HG03159 (cell line): ENCODE results near the gene FGF6.
"Not testable (repeated sequence)": the region's sequence is repeated elsewhere in the genome, so short reads cannot be mapped to it uniquely, and the experiment has no call there.

Source experiments
- ATAC-seq: cut with Tn5 transposase; IDR thresholded peaks from one replicate; pipeline ENCODE4 v1.9.1; 2021; ENCODE audit warnings: mild to moderate bottlenecking, moderate library complexity; ENCODE audit not compliant: unreplicated experiment

Gene FGF6

GRCh38 chr12:4421590-4422031, 24.0 kb downstream of the FGF6 start:
- no peak for ATAC-seq

GRCh38 chr12:4420138-4420670, 25.4 kb downstream of the FGF6 start:
- ATAC-seq = no peak

- no peak for ATAC-seq
These were observed 26.7 kb downstream of the FGF6 start for GRCh38 chr12:4418913-4419312.

- no peak for ATAC-seq
These were observed 27.7 kb downstream of the FGF6 start for GRCh38 chr12:4417936-4418335.

GRCh38 chr12:4417455-4417854, 28.2 kb downstream of the FGF6 start:
- no peak for ATAC-seq

- no peak for ATAC-seq
These were observed 29.3 kb downstream of the FGF6 start for GRCh38 chr12:4416276-4416675.

- no peak for ATAC-seq
These were observed 33.1 kb downstream of the FGF6 start for GRCh38 chr12:4412465-4412864.

GRCh38 chr12:4412056-4412455, 33.6 kb downstream of the FGF6 start:
- no peak for ATAC-seq

GRCh38 chr12:4407136-4407535, 38.5 kb downstream of the FGF6 start:
- ATAC-seq = no peak

- not testable (repeated sequence) for ATAC-seq
These were observed 40.6 kb downstream of the FGF6 start for GRCh38 chr12:4404877-4405637.

GRCh38 chr12:4402996-4403395, 42.6 kb downstream of the FGF6 start:
- no peak for ATAC-seq

- ATAC-seq = no peak
These were observed 44.5 kb downstream of the FGF6 start for GRCh38 chr12:4401117-4401516.

- ATAC-seq = no peak
These were observed 49.8 kb downstream of the FGF6 start for GRCh38 chr12:4395818-4396217.

GRCh38 chr12:4393211-4393610, 52.4 kb downstream of the FGF6 start:
- no peak for ATAC-seq

- ATAC-seq = no peak
These were observed 53.3 kb downstream of the FGF6 start for GRCh38 chr12:4392223-4392742.

GRCh38 chr12:4388662-4389061, 57.0 kb downstream of the FGF6 start:
- ATAC-seq = no peak

- no peak for ATAC-seq
These were observed 57.6 kb downstream of the FGF6 start for GRCh38 chr12:4388032-4388431.

- ATAC-seq = no peak
These were observed 58.0 kb downstream of the FGF6 start for GRCh38 chr12:4387607-4388006.

- no peak for ATAC-seq
These were observed 58.8 kb downstream of the FGF6 start for GRCh38 chr12:4386801-4387200.
